Fibroblast of gingiva (primary cell): Measurements from ENCODE around the gene MGMT.
"Not testable (repeated sequence)": the region's sequence is repeated elsewhere in the genome, so short reads cannot be mapped to it uniquely, and the experiment has no call there.

Experiments
- DNase-seq: peaks from one replicate; pipeline ENCODE4 v3.0.0-alpha.2; 2011; ENCODE audit warnings: low read depth

Gene MGMT

GRCh38 chr10:129466703-129467358 lies at the start of gene MGMT:
TSS of gene MGMT (plus strand) at chr10:129467241.
- peak; percentile 82 for DNase-seq

DNA sequence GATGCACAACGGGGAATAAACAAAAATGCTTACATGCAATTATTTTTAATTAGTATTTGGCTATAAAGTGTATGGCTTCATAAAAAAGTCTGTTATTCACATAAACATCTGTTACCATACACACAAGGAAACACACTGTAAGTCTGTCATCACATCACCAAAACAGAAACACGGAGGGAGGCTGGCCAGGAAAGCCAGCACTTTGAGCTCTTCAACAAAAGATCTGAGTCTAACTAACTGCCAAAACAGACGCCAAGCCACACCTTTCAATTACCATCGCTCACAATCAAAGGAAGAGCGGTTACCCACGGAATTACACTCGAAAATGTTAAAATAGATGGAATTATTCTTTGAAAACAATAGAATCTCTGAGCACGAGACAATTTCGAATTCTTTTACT lies 49.2 kb upstream of the MGMT start:
- peak; percentile 25 for DNase-seq

DNA sequence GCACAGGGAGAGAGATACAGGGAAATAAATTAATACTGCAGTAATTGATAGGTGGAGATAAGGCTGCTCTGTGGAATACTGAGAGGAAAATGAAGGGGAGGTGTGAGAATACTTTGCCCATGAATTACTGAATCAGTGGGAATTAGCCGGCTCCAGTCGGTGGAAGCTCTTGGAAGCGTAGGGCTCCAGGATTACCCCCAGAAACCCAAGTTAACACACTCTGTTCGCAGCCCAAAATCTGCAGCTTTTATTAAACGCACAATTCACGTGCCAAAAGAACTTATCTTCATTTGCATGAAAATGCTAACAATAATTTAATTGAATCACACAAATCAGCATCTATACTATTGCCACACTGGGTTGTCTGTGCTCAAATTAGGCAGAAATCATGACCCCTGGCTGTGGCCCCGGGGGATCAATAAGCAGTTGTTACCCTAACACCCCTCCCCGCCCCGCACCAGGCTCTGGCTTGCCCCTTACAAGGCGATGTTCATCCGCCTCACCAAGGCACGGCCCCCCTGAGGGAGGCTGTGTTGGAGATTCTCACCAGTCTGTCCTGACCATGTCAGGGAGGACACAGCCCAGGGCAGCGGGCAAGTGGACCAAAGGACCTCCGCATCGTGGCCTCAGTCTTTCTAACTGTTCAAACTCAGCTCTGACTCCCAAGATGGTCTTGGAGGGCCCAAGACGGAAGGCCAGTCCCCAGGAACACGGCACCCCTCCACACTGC lies 48.4 kb upstream of the MGMT start:
- DNase-seq = no peak

- no peak for DNase-seq
These were observed 47.6 kb upstream of the MGMT start for GRCh38 chr10:129419397-129419796.

DNA sequence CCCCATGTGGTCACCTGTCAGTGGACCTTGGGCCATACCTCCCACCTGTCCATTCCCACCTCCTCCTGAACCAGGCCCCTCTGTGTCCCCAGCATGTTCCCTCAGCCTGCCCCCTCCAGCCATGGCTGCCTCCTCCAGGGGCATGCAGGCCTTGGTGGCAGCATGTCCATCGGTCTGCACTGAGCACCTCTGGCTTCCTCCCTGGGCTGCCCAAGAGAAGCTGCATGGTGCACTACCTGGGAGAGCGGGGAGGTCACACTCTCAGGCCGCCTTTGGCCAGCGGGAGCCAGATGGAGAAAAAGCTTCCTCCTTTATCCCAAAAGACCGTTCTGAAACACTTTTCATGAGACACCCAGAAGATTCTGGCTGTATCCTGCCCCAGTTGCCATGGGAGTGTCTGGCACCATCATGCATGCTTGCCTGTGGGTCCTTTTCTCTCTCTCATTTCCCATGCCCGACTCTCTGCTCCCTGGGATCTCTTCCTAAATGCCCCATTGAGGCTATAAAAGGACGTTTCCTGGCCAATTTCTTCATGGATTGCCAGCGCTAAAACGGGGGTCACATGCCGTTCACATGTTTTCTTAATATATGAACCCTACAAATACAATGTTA lies 45.5 kb upstream of the MGMT start:
- no peak for DNase-seq

DNA sequence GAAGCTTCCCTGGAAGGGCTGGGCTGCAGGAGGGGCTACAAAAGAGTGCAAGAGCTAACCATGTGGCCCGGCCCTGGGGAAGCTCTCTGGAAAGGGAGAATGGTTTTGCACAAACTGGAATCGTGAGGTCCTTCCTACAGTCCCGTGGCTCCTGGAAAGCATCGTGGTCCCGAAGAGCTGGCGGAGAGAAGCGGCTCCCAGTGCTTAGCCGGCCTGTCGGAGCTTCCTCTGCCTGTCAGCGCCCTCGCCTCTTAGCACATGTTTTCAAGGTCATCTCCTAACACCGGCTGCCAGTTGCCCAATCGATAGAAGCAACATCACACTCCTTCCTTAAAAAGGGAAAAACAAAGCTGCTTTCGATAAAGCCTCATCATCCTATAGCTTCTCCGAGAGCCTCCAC lies 42.1 kb upstream of the MGMT start:
- DNase-seq = no peak

GRCh38 chr10:129426606-129427005 lies 40.4 kb upstream of the MGMT start:
- no peak for DNase-seq

DNA sequence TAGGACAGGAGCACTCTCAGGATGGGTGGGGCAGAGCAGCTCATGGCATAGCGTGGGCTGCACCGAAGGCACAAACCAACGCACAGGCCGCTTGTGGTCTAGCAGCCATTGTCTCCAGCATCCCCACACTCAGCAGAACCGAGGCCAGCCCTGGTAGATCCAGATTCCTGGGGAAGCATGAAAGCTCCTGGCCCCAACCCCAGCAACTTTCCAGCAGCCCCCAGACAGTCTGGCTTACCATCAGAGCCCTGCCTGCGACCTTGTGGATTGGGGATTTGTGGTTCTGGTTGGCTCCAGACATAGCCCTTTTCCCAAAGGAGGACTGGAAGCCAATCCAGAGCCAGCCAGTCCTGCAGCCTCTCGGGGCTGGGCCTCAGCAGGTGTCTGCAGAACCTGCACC lies 33.8 kb upstream of the MGMT start:
- no peak for DNase-seq

DNA sequence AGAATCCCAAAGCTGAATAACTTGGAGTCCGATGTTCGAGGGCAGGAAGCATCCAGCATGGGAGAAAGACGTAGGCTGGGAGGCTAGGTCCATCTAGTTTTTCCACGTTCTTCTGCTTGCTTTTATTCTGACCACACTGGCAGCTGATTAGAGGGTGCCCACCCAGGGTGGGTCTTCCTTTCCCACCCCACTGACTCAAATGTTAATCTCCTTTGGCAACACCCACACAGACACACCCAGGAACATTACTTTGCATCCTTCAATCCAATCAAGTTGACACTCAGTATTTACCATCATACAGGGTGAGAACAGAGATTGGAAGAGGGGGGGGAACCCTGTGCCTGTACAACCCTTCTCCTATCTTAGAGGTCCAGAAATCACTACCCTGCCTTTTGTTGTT lies 31.3 kb upstream of the MGMT start:
- not testable (repeated sequence) for DNase-seq

DNA sequence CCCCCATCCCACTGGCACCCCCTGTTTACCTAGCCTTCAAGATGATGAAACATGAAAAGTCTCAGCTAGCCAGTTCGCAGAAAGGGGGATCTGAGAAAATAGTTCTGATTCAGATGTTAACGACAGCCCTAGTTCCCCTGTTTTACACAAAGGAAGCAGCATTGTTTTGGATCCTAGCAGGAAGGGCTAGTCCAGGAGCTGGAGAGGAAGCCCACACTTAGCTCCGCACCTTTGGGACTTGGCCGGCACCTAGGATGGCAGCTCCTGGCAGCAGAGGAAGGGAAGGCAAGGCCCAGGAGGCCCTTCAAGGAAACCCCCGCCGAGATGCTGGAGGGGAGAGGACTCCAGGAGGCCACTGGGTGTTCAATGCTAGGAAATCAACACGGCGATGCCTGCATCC lies 29.0 kb upstream of the MGMT start:
- DNase-seq = no peak

DNA sequence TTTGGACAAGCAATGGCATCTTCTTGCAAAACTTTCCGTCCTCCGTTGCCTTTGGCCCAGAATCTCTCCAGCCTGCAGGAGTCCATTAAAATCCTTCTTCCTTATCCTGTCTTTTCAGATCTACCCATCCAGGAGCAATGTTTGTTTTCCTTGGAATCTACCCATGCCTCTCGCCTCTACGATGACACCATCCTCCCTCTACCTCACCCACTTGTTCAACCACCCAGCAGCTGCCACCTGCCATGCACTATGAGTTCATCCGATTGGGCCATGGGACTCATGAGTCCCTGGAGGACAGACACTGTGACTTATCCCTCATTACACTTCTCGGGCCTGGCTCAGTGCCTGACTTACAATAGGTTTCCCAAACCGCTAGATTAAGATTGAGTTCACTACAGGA lies 26.8 kb upstream of the MGMT start:
- no peak for DNase-seq

- DNase-seq = no peak
These were observed 26.2 kb upstream of the MGMT start for GRCh38 chr10:129440722-129441316.

DNA sequence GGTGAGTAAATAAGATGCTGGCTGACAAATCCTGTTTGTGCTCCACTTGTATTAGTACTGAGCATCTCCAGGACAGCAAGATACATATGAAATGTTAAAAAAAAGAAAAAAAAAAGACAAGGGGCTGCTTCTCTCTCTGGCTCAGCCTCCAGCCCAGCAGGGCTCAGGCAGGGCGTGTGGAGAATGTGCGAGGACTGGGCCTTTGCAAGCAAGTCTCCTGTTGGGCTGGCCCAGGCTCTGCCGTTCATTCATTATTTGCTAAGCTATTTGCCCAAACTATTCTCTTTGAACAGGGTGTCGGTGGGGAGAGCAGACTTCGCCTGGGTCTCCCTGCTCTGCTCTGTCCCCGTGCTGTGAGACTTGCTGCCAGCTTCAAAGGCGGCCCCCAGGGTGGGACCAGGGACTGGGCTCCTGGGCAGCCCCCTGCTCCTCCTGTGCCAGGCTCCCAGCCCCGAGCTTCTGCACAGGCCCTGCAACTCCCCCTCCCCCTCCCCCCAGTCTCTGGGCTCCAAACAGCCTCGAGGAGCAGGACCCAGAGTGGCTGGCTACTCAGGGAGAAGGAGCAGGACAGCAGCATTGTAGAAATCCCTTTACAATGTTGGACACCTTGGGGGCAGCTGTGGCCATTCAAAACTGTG lies 25.6 kb upstream of the MGMT start:
- DNase-seq = no peak

DNA sequence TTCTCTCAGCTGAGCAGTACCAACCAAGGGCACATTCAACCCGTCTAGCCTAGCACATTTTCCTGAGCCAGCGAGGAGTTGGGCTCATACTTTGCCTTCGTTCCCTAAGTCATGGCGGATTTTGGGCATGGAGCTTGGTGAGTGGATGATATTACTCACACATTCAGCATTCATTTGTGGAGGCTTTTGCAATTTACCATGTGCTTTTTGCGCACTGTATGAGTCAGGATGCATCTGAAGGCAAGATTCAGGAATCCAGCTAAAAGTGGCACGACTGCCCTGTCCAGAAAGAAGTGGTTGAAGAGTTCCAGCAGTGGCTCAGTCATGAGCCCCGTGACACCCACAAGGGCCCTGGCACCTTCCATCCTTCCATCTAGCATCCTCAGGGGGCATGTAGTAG lies 24.2 kb upstream of the MGMT start:
- DNase-seq = no peak

GRCh38 chr10:129444359-129444758 lies 22.7 kb upstream of the MGMT start:
- DNase-seq = no peak

DNA sequence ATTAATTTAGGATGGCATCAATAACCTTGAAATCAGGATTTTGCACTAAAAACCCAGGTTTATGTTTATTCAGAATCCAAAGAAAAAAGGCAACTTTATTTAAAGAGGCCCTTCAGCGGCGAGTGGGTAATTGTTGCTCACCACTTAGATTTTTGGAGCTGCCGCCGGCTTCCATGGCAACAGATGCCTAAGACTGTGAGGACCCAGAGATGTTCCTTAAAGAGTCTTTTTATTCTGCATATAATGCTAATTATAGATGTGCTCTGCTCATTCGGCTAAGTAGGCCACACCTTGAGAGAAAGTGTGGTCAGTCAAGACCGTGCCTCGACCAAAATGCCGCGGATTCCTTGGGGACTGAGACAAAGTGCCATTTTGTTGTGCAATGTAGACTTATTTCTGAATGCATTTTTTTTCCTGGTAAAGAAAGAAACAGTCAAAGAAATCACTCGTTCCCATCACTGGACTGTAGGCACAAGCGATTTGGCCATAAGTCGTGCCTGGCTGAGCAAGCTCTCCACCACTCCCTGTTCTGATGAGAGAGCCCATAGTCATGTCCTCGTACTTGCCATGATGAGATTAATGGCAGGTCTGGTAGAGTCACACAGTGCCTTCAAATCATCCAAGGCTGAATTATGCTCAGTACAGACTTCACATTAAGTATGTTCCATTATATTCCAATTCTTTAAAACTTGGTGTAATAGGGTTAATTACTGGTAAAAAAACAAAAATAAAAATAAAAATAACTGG lies 21.4 kb upstream of the MGMT start:
- DNase-seq = no peak

DNA sequence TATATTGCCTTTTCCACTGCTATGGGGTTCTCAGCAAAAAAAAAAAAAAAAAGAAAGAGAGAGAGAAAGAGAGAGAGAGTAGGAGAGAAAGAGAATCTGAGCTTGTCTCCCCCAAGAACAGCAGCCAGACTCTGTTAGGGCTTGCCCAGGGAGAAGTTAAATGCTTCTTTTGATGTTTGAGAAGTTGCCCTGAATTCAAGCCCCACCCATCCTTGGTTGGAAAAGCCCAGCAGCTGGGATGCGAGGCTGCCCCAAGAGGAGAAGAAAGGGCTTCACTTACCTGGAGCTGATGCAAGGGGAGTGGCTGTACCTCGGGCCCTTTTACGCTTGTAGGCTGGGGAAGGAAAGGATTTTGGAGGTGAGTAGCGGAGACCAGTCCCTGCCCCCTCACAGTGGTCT lies 20.9 kb upstream of the MGMT start:
- no peak for DNase-seq

DNA sequence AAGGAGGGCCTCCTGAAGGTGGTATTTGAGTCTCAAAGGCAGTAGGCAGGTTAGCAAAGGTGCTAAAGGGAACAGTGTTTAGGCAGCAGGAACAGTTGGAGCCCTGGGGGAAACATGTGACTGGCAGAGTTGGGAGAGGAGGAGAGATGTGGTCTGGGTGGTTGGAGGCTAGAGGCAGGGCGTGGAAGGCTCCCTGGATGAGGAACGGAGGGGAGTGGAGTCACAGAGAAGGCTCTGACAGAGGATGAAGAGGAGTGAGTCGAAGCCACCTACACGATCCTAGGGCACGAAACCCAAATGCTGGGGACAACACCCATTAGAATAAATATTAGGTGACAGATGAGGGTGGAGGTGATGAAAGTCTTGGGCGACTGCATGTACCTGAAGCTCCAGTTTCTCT lies 19.6 kb upstream of the MGMT start:
- DNase-seq = no peak

DNA sequence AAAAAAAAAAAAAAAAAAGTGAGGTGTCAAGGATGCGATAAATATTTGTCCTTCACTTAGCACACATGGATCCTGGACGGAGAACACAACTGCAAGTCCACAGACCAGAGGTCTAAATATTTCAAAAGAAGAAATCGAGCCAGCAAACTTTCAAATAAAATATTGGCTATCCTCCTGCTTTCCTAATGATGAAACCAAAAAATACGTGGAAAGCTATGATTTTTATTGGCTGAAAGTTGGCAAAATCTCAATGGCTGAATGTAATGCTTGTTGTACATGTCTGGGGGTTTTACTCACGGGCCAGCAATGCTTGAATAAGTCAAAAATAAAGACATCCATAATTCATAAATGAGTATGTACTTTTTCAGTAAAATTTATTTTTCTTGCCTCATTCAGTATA lies 19.0 kb upstream of the MGMT start:
- no peak for DNase-seq

- no peak for DNase-seq
These were observed 18.5 kb upstream of the MGMT start for GRCh38 chr10:129448539-129448938.

GRCh38 chr10:129449893-129450292 lies 17.1 kb upstream of the MGMT start:
- no peak for DNase-seq

- DNase-seq = no peak
These were observed 16.6 kb upstream of the MGMT start for GRCh38 chr10:129450391-129450790.
